Endothelial cell of umbilical vein (primary cell): ENCODE data around the gene ZNF44. TPM values are rescaled to one million over a fixed set of nuclear protein-coding genes. Genes with fewer than 3 reads are reported as not detected.

Source experiments
- BruUV-seq: library from RNA; stranded (reverse); fragments of 400-500 nt; replicated peaks from 2 replicates; lab custom pipeline; 2021; lab: Mats Ljungman, UMichigan
- CTCF ChIA-PET: fragments of 300-600, 350-600 bp; sonication (Branson Sonifier 250); formaldehyde crosslinking; loops from one replicate; lab custom pipeline; 2021; ENCODE audit warnings: antibody characterized with exemption, inconsistent platforms; lab: Charles Lee
- POLR2A ChIA-PET: fragments of 300-600, 350-600 bp; sonication (Branson Sonifier 250); formaldehyde crosslinking; loops from one replicate; lab custom pipeline; 2021; ENCODE audit warnings: antibody characterized with exemption, inconsistent platforms; lab: Charles Lee
- DNase-seq: peaks from one replicate; pipeline ENCODE4 v3.0.0-alpha.2; 2011; ENCODE audit warnings: low read depth, low spot score
- FAIRE-seq: peaks from 2 replicates; lab custom pipeline; 2011; peaks lifted over from hg19 to GRCh38; lab: Jason Lieb, UNC
- H2AFZ ChIP-seq: 2 replicates; pipeline ENCODE4 v1.6.0; 2012; ENCODE audit warnings: low read depth, low read length, control low read depth, inconsistent platforms
- H3K27ac ChIP-seq: 2 replicates; pipeline ENCODE4 v1.5.1; 2011; ENCODE audit warnings: low read depth, mild to moderate bottlenecking, control low read depth, low read length, moderate library complexity; ENCODE audit not compliant: insufficient read depth
- H3K27me3 ChIP-seq, 2 experiments: 2 replicates each; pipeline versions ENCODE4 v1.6.0 to v1.6.1; 2011; ENCODE audit warnings: low read length in 2 of 2, mixed read lengths in 1 of 2; ENCODE audit not compliant: control insufficient read depth in 2 of 2, insufficient read depth in 2 of 2
- H3K36me3 ChIP-seq, 2 experiments: 2 replicates in 1 of 2; 3 replicates in 1 of 2; pipeline ENCODE4 v1.5.1; 2011; ENCODE audit warnings: low read length in 2 of 2, mild to moderate bottlenecking in 1 of 2, moderate library complexity in 1 of 2; ENCODE audit not compliant: control insufficient read depth in 2 of 2, insufficient read depth in 2 of 2; ENCODE audit errors: extremely low read depth in 1 of 2
- H3K4me1 ChIP-seq: 3 replicates; pipeline ENCODE4 v1.5.1; 2011; ENCODE audit warnings: mild to moderate bottlenecking, low read length; ENCODE audit not compliant: control insufficient read depth, insufficient read depth; ENCODE audit errors: extremely low read depth
- H3K4me2 ChIP-seq: 2 replicates; pipeline ENCODE4 v1.6.1; 2011; ENCODE audit warnings: low read length, control low read depth, mixed read lengths; ENCODE audit not compliant: insufficient read depth
- H3K4me3 ChIP-seq, 3 experiments: fragments of 200-600 bp in 1 of 3; sonication (generic), shearing (Covaris generic) in 1 of 3; replicated peaks in 1 of 3; 2 replicates each; pipeline ENCODE4 v1.5.1; 2011 to 2016; ENCODE audit warnings: control low read depth in 3 of 3, low read length in 3 of 3, mild to moderate bottlenecking in 2 of 3, inconsistent platforms in 1 of 3, low read depth in 1 of 3, moderate library complexity in 1 of 3; ENCODE audit not compliant: insufficient read depth in 1 of 3
- H3K79me2 ChIP-seq: 2 replicates; pipeline ENCODE4 v1.6.0; 2012; ENCODE audit warnings: low read length, inconsistent platforms; ENCODE audit not compliant: control insufficient read depth, insufficient read depth
- H3K9ac ChIP-seq: replicated peaks from 2 replicates; pipeline ENCODE3; 2011; ENCODE audit warnings: low read length, control low read depth; ENCODE audit not compliant: insufficient read depth; ENCODE audit errors: extremely low read depth
- H3K9me1 ChIP-seq: replicated peaks from 3 replicates; pipeline ENCODE4 v1.6.0; 2011; ENCODE audit warnings: mild to moderate bottlenecking, low read length; ENCODE audit not compliant: control insufficient read depth, insufficient read depth; ENCODE audit errors: extremely low read depth
- H3K9me3 ChIP-seq: replicated peaks from 2 replicates; pipeline ENCODE4 v1.5.1; 2012; ENCODE audit warnings: low read length, inconsistent platforms; ENCODE audit not compliant: control insufficient read depth, insufficient read depth
- H4K20me1 ChIP-seq: replicated peaks from 2 replicates; pipeline ENCODE3; 2011; ENCODE audit warnings: mild to moderate bottlenecking, low read length; ENCODE audit not compliant: control insufficient read depth, insufficient read depth; ENCODE audit errors: extremely low read depth
- FOS ChIP-seq: IDR thresholded peaks from 2 replicates; pipeline ENCODE4 v1.6.1; 2011; ENCODE audit warnings: mild to moderate bottlenecking, low read length, moderate library complexity, borderline replicate concordance; ENCODE audit not compliant: insufficient read depth
- GATA2 ChIP-seq: IDR thresholded peaks from 2 replicates; pipeline ENCODE4 v1.7.0; 2011; ENCODE audit warnings: low read depth, mild to moderate bottlenecking, moderate library complexity, mixed read lengths, low read length; ENCODE audit not compliant: insufficient read length, insufficient read depth
- JUN ChIP-seq: IDR thresholded peaks from 2 replicates; pipeline ENCODE4 v1.6.1; 2011; ENCODE audit warnings: borderline replicate concordance, low read depth; ENCODE audit not compliant: insufficient read length, insufficient read depth
- MYC ChIP-seq: IDR thresholded peaks from one replicate; pipeline ENCODE4 v1.6.1; 2011; ENCODE audit warnings: mild to moderate bottlenecking, low read depth, low read length
- POLR2A ChIP-seq: IDR thresholded peaks from 2 replicates; pipeline ENCODE4 v1.6.1; 2012; ENCODE audit warnings: low read depth, mild to moderate bottlenecking, control low read depth, low read length
- POLR2AphosphoS5 ChIP-seq: IDR thresholded peaks from 2 replicates; pipeline ENCODE4 v1.6.1; 2012; ENCODE audit warnings: low read depth, mild to moderate bottlenecking, control low read depth, low read length, moderate library complexity; ENCODE audit not compliant: insufficient read depth
- dilution Hi-C: fragments of 300-500 bp; cut with MboI; formaldehyde crosslinking; loops from one replicate; pipeline ENCODE4 v1.15.0; 2019; ENCODE audit warnings: low sequenced_read_pairs; ENCODE audit not compliant: extremely low pct_ligation_motif_present
- intact Hi-C: fragments of 100-400 bp; cut with micrococcal nuclease; formaldehyde crosslinking; loops from one replicate; pipeline ENCODE4 v1.10.0; 2022
- polyA plus RNA-seq, 4 experiments: library from polyadenylated mRNA; depleted of rRNA in 3 of 4; stranded (reverse) in 3 of 4; unstranded in 1 of 4; fragments of >200 nt; gene quantifications; 2 replicates each; pipeline versions ENCODE4 v1.2.1 to v1.2.3, GENCODE V29; 2011 to 2012; ENCODE audit warnings: missing spikeins in 1 of 4
- total RNA-seq: library from RNA; stranded (reverse); gene quantifications from 2 replicates; pipeline ENCODE4 v1.2.3, GENCODE V29; 2021
- TF ChIP-seq, protein P1 (sequence below), 2 donors: IDR thresholded peaks; 1 replicate in 1 of 2; 2 replicates in 1 of 2; pipeline ENCODE4 v1.5.1; 2011; ENCODE audit warnings: low read length in 2 of 2, mild to moderate bottlenecking in 2 of 2, moderate library complexity in 2 of 2, control low read depth in 1 of 2, inconsistent platforms in 1 of 2, low read depth in 1 of 2; ENCODE audit not compliant: insufficient read depth in 1 of 2; ENCODE audit errors: extremely low read depth in 1 of 2

Gene ZNF44
- total and polyA plus RNA-seq, 2 donors (not counting 3 experiments of a cell fraction or from before 2014, with no cell fraction given): 2.1 to 7.4 TPM

DNA sequence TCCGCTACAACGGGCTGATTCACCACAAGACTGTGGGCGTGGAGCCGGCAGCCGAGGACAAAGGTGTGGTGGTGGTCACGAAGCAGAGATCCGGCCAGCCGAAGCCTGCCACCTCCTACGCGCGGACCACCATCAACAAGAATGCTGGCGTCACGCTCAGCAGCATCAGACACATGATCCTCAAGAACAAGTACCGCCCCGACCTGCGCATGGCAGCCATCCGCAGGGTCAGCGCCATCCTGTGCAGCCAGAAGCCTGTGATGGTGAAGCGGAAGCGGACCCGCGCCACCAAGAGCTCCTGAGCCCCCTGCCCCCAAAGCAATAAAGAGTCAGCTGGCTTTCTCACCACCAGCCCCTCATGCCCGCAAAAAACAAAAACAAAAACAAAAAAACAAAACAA is 34.4 kb downstream of the ZNF44 start:
- dilution Hi-C loops (no loop called here), intact Hi-C loops (no loop called here)
- POLR2A ChIA-PET: no interaction called here
- Histone ChIP-seq H3K9me3 (no peaks in the 10 kb centered on the region), H3K9ac (no peak overlapping the region), H3K27me3 (no peaks in the 10 kb centered on the region), H3K4me3 (no peak overlapping the region), H3K4me2 (no peak overlapping the region), H3K9me1 (no peaks in the 10 kb centered on the region), H3K79me2 (no peaks in the 10 kb centered on the region), H3K27ac (no peak overlapping the region), H3K4me1 (no peaks in the 10 kb centered on the region), H4K20me1 (no peaks in the 10 kb centered on the region), H2AFZ (no peak overlapping the region), H3K36me3 (no peaks in the 10 kb centered on the region)
- no TSS peak for BruUV-seq
- CTCF ChIA-PET: no interaction called here
- TF ChIP-seq MYC (no peak), POLR2A (no peak), FOS (no peak), JUN (no peak), GATA2 (no peak), POLR2AphosphoS5 (no peak)
- TF ChIP-seq, protein P1, sequence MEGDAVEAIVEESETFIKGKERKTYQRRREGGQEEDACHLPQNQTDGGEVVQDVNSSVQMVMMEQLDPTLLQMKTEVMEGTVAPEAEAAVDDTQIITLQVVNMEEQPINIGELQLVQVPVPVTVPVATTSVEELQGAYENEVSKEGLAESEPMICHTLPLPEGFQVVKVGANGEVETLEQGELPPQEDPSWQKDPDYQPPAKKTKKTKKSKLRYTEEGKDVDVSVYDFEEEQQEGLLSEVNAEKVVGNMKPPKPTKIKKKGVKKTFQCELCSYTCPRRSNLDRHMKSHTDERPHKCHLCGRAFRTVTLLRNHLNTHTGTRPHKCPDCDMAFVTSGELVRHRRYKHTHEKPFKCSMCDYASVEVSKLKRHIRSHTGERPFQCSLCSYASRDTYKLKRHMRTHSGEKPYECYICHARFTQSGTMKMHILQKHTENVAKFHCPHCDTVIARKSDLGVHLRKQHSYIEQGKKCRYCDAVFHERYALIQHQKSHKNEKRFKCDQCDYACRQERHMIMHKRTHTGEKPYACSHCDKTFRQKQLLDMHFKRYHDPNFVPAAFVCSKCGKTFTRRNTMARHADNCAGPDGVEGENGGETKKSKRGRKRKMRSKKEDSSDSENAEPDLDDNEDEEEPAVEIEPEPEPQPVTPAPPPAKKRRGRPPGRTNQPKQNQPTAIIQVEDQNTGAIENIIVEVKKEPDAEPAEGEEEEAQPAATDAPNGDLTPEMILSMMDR (IDR thresholded peaks at IDR 0.05; ENCODE audit: extremely low read depth in 1 of 2, insufficient read depth in 1 of 2, low read depth in 1 of 2, low read length in 2 of 2): no peak
- DNase-seq: no peak
- no peak for FAIRE-seq
